AG09309 (cell line): Measurements from ENCODE around the gene CIITA.

Source experiments
- DNase-seq: peaks from one replicate; pipeline ENCODE4 v3.0.0-alpha.2; 2010; ENCODE audit warnings: low read depth
- H3K4me3 ChIP-seq: 2 replicates; pipeline ENCODE4 v1.5.1; 2011; ENCODE audit warnings: mild to moderate bottlenecking, low read depth, low read length, moderate library complexity; ENCODE audit not compliant: control insufficient read depth
- TF ChIP-seq, protein P1 (sequence below): IDR thresholded peaks from 2 replicates; pipeline ENCODE4 v1.5.1; 2011; ENCODE audit warnings: mild to moderate bottlenecking, low read depth, low read length, inconsistent platforms; ENCODE audit not compliant: insufficient read depth, control insufficient read depth; ENCODE audit errors: missing control alignments

CIITA gene

DNA sequence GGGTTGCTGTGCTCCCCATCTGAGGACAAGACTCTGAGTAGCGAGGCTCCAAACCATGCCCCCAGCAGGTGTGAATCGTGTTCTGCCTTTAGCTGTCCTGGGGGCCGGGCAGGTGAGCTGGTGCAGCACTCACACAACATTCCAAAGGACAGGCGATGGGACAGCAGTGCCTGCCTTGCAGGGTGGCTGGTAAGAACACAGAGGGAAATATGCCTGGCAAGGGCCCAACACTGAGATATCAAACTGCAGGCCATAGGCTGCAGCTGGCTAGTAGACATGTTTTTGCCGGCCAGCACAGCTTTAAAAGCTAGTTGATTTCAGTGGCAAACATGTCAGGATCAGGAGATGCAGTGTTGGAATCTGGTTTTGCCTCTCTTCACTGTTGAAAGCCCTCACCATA lies 91.0 kb downstream of the CIITA start:
- TF ChIP-seq, protein P1, sequence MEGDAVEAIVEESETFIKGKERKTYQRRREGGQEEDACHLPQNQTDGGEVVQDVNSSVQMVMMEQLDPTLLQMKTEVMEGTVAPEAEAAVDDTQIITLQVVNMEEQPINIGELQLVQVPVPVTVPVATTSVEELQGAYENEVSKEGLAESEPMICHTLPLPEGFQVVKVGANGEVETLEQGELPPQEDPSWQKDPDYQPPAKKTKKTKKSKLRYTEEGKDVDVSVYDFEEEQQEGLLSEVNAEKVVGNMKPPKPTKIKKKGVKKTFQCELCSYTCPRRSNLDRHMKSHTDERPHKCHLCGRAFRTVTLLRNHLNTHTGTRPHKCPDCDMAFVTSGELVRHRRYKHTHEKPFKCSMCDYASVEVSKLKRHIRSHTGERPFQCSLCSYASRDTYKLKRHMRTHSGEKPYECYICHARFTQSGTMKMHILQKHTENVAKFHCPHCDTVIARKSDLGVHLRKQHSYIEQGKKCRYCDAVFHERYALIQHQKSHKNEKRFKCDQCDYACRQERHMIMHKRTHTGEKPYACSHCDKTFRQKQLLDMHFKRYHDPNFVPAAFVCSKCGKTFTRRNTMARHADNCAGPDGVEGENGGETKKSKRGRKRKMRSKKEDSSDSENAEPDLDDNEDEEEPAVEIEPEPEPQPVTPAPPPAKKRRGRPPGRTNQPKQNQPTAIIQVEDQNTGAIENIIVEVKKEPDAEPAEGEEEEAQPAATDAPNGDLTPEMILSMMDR: no peak
- no peak for DNase-seq
- no peak overlapping the region for H3K4me3 ChIP-seq

DNA sequence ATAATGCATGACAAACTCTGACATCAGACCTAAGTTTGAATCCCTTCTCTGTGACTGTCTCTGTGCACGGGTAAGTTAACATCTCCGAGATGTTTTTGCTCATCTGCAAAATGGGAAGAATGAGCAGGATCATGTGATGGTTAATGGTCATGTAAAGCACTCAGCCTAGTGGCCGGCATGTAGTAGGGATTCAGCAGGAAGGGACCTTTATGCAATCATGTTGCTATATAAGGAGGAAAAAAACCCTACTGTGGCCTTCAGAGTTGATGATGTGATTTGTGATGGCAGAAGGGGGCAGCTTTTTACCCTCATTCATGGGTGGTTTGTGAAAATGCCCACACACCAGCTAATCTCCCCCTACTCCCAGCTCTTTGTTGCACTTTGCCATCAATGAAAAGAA lies 91.5 kb downstream of the CIITA start:
- TF ChIP-seq, protein P1: no peak
- no peak overlapping the region for H3K4me3 ChIP-seq
- no peak for DNase-seq

DNA sequence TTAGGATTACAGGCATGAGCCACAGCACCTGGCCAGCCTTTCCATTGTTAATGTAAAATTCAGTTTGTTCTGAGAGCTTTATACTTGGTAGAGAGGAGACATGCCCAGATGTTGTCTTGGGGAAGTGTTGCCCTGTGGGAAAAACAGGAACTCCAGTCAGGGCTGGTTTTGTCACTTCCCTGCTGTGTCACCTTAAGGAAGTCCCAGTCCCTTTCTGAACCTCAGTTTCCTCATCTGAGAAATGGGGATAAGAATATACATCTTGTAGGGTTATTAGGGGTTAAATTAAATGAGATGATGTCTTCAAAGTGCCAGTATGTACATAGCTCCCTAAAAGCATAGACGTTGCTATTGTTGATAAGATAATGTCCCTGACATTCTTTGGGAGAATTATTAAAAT lies 92.6 kb downstream of the CIITA start:
- no peak overlapping the region for H3K4me3 ChIP-seq
- no peak for DNase-seq
- TF ChIP-seq, protein P1: no peak

DNA sequence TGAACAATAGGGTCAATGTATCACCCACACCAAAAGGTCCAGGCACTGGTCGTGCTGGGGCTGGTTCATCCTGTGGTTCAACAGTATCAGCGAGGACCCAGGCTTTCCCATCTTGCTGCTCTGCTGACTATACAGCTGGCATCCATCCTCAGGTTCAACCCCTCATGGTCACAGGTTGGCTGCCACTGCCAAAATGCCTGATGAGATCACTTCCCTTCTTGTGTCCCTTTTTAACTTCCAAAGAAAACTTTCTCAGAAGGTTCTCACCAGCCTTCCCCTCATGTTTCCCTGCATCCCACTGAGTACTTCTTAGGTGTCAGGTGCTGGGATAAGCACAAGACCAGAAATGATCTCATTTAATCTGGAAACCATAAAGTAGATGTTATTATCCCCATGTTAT lies 93.1 kb downstream of the CIITA start:
- no peak for DNase-seq
- no peak overlapping the region for H3K4me3 ChIP-seq
- TF ChIP-seq, protein P1: no peak

DNA sequence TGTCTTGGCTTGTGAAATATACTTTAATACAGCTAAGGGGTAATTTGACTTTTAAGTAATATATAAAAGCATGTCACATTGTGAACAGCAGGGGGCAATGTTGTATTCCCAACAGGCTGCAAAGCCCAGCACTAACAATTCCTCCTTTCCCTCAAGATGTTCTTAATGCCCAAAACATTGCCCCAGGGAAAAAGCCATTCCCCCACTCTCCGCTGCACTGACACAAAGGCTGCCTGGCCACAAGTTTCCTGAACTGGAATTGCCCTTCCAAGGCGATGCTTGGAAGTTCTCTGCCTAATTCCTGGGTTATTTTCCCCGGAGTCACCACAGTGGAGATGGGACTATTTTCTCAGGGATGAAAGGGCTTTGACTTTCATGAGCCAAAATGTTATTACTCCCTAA lies 94.6 kb downstream of the CIITA start:
- TF ChIP-seq, protein P1: peak; percentile 73
- no peak overlapping the region for H3K4me3 ChIP-seq
- peak; percentile 92 for DNase-seq

DNA sequence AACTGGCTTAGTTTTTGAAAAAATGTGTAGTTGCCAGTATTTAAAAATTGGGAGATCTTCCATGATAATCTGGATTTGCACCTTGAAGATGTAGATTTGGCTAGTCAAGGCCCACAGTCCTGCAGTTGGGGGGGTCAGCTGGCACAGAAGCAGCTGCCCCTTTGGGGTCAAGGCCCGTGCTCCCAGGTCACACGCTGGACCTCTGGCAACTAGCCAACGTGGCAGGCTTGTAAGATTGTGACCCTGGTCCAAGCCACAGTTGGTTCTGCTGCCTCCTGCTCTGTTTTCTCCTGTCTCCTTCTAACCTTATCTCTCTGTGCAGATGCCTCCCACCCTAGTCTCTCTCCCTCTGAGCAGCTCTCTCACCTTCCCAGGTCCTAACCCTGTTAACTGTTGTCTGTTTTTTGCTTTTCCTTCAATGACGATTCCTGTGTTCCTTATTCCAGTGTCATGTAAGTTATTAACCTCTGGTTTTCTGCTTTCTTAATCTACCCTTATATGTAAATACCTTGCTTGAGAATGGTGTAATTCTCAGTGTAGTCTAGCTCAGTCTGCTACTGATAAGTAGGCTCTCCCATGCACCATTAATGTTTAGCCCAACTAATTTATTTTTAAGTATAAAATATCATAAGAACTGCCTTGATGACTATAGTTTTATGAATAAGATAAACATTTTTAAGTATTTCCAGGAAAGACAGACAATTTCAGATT lies 95.3 kb downstream of the CIITA start:
- TF ChIP-seq, protein P1: no peak
- H3K4me3 ChIP-seq: no peak overlapping the region
- no peak for DNase-seq
